GM18502 (cell line): ENCODE results near the gene HS1BP3.

ENCODE experiments used
- ATAC-seq: cut with Tn5 transposase; IDR thresholded peaks from one replicate; pipeline ENCODE4 v1.9.1; 2021; ENCODE audit warnings: mild to moderate bottlenecking; ENCODE audit not compliant: unreplicated experiment, poor library complexity

HS1BP3 gene

GRCh38 chr2:20620696-20621365, 30.1 kb downstream of the HS1BP3 start:
- ATAC-seq: no peak

- ATAC-seq: no peak
Observed at GRCh38 chr2:20620271-20620681, 30.6 kb downstream of the HS1BP3 start.

GRCh38 chr2:20619624-20620024, 31.3 kb downstream of the HS1BP3 start:
- ATAC-seq: no peak

- no peak for ATAC-seq
Observed at GRCh38 chr2:20618886-20619521, 31.9 kb downstream of the HS1BP3 start.

- no peak for ATAC-seq
Observed at GRCh38 chr2:20618468-20618885, 32.4 kb downstream of the HS1BP3 start.

GRCh38 chr2:20617892-20618467, 32.9 kb downstream of the HS1BP3 start:
- no peak for ATAC-seq

GRCh38 chr2:20617081-20617575, 33.8 kb downstream of the HS1BP3 start:
- no peak for ATAC-seq

- no peak for ATAC-seq
Observed at GRCh38 chr2:20616341-20616871, 34.5 kb downstream of the HS1BP3 start.

GRCh38 chr2:20615466-20616241, 35.2 kb downstream of the HS1BP3 start:
- ATAC-seq: no peak

- no peak for ATAC-seq
Observed at GRCh38 chr2:20615068-20615465, 35.8 kb downstream of the HS1BP3 start.

GRCh38 chr2:20614201-20615067, 36.5 kb downstream of the HS1BP3 start:
- ATAC-seq: no peak

GRCh38 chr2:20612925-20613916, 37.7 kb downstream of the HS1BP3 start:
- ATAC-seq: no peak

- ATAC-seq: no peak
Observed at GRCh38 chr2:20611844-20612356, 39.0 kb downstream of the HS1BP3 start.

GRCh38 chr2:20611077-20611843, 39.6 kb downstream of the HS1BP3 start:
- no peak for ATAC-seq

GRCh38 chr2:20609995-20610357, 40.9 kb downstream of the HS1BP3 start:
- ATAC-seq: no peak

GRCh38 chr2:20609349-20609994, 41.4 kb downstream of the HS1BP3 start:
- no peak for ATAC-seq
